Mesendoderm (in vitro differentiated cells): ENCODE results near the gene FYN.

Source experiments
- DNase-seq: peaks from one replicate; pipeline ENCODE4 v3.0.0; 2013
- H2AK5ac ChIP-seq: 2 replicates; pipeline ENCODE4 v1.6.1; 2013; ENCODE audit warnings: low read length, inconsistent platforms
- H2BK120ac ChIP-seq: 2 replicates; pipeline ENCODE4 v1.6.1; 2013; ENCODE audit warnings: low read depth, mild to moderate bottlenecking, low read length, moderate library complexity, mixed read lengths
- H2BK15ac ChIP-seq: replicated peaks from 2 replicates; pipeline ENCODE4 v1.6.1; 2013; ENCODE audit warnings: low read depth, mild to moderate bottlenecking, moderate library complexity
- H2BK5ac ChIP-seq: 2 replicates; pipeline ENCODE4 v1.6.1; 2013; ENCODE audit warnings: low read length, inconsistent platforms
- H3K18ac ChIP-seq: 2 replicates; pipeline ENCODE4 v1.6.1; 2013; ENCODE audit warnings: mild to moderate bottlenecking, low read length, mixed read lengths
- H3K23ac ChIP-seq: one replicate; pipeline ENCODE4 v1.6.1; 2013; ENCODE audit warnings: low read length
- H3K27ac ChIP-seq: 2 replicates; pipeline ENCODE4 v1.5.1; 2013; ENCODE audit warnings: low read depth, mild to moderate bottlenecking, inconsistent platforms, low read length, moderate library complexity
- H3K27me3 ChIP-seq: 2 replicates; pipeline ENCODE4 v1.6.1; 2013; ENCODE audit warnings: low read length, control low read depth, mild to moderate bottlenecking, inconsistent platforms; ENCODE audit not compliant: insufficient read depth, poor library complexity
- H3K36me3 ChIP-seq: 2 replicates; pipeline ENCODE4 v1.6.1; 2013; ENCODE audit warnings: low read length, inconsistent platforms; ENCODE audit not compliant: control insufficient read depth, insufficient read depth
- H3K4ac ChIP-seq: one replicate; pipeline ENCODE4 v1.6.1; 2013; ENCODE audit warnings: low read depth, mild to moderate bottlenecking, low read length, moderate library complexity
- H3K4me1 ChIP-seq: 2 replicates; pipeline ENCODE4 v1.6.1; 2013; ENCODE audit warnings: low read depth, low read length, inconsistent platforms; ENCODE audit not compliant: control insufficient read depth
- H3K4me2 ChIP-seq: 2 replicates; pipeline ENCODE4 v1.6.1; 2013; ENCODE audit warnings: low read length
- H3K4me3 ChIP-seq: 2 replicates; pipeline ENCODE4 v1.5.1; 2013; ENCODE audit warnings: mild to moderate bottlenecking, low read length
- H3K56ac ChIP-seq: one replicate; pipeline ENCODE4 v1.6.1; 2013; ENCODE audit warnings: low read length
- H3K79me1 ChIP-seq: 2 replicates; pipeline ENCODE4 v1.6.1; 2013; ENCODE audit warnings: low read length, inconsistent platforms
- H3K79me2 ChIP-seq: 2 replicates; pipeline ENCODE4 v1.6.1; 2013; ENCODE audit warnings: mild to moderate bottlenecking, low read length; ENCODE audit not compliant: control insufficient read depth, insufficient read depth
- H3K9ac ChIP-seq: 2 replicates; pipeline ENCODE4 v1.6.1; 2013; ENCODE audit warnings: low read length, inconsistent platforms
- H4K5ac ChIP-seq: one replicate; pipeline ENCODE4 v1.6.1; 2013; ENCODE audit warnings: low read length
- H4K8ac ChIP-seq: one replicate; pipeline ENCODE4 v1.6.1; 2013; ENCODE audit warnings: low read depth, mild to moderate bottlenecking, control low read depth, low read length, moderate library complexity
- WGBS: extraction: QIAGEN DNeasy Blood & Tissue Kit; methylation state at CpG from one replicate; pipeline ENCODE4 v1.1.7; 2013; ENCODE audit warnings: low lambda C conversion rate, missing lambda C conversion rate; ENCODE audit not compliant: insufficient coverage; ENCODE audit errors: extremely low coverage; 5-methylcytosine and 5-hydroxymethylcytosine counted together

The FYN gene

DNA sequence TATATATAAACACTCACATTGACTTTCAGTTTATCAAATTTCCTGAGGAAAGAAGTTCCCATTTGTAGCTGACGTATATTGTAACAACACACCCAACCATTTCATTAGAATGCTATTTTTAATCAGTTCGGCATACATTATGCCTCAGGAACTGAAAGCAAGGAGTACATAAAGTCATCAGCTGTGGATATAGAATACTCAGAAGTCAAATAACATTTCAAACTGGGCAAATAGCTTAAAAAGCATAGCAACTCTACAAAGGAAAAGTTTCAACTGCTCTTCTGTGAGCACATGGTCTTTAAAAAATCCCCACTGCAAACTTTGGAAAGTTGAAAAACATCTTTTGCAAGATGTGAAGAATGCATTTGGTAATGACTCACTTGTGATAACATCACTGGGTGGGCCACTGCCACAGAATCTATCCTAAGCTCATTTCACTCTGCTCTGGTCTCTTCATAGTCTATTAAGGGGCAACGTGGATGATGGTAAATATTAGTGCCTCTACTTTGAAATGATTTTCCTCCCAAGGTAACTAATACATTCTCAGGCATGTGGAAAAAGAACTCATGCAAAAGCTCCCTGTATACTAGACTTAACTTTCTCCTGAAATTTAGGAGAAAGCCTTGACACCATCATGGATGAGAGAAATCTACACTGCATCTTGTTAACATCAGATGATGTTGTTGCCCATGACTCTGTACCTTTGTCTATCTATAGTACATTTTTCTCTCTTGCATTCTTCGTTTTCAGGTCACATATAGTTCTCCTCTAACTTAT lies 49.2 kb downstream of the FYN start:
- H3K4me1 ChIP-seq = peaks cover 2% of the 10 kb centered on the region
- no CpG with 5 or more reads among the region's 4 CpGs for WGBS

DNA sequence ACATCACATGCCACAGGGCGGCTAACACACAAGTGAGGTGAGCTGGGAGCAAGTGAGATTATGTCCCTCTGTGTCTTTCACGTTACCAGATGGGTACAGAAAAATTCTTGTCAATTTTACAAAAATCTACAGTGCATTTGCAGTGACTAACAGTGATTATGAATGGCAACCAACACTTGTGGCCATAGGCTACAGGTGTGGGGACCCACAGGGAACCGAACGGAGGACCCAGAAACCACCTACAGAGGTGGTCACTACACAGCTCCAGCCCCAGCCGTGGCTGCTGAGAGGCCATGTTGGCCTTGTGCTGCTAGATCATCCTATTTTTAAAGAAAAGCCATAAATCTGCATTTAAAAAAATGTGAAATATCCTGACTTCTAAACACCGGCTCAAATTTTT lies 50.2 kb downstream of the FYN start:
- no peak overlapping the region for H2BK5ac ChIP-seq
- no peaks in the 10 kb centered on the region for H3K79me2 ChIP-seq
- no peak overlapping the region for H4K5ac ChIP-seq
- H3K4ac ChIP-seq = no peak overlapping the region
- no CpG with 5 or more reads among the region's 6 CpGs for WGBS
- no peak overlapping the region for H2BK15ac ChIP-seq
- H3K9ac ChIP-seq = no peak overlapping the region
- no peaks in the 10 kb centered on the region for H3K27me3 ChIP-seq
- peaks cover 6% of the 10 kb centered on the region for H3K79me1 ChIP-seq
- no peak overlapping the region for H3K4me2 ChIP-seq
- peaks cover 2% of the 10 kb centered on the region for H3K4me1 ChIP-seq
- H3K18ac ChIP-seq = no peak overlapping the region
- no peak overlapping the region for H4K8ac ChIP-seq
- H3K27ac ChIP-seq = no peak overlapping the region
- H3K56ac ChIP-seq = no peak overlapping the region
- no peak overlapping the region for H3K4me3 ChIP-seq
- no peaks in the 10 kb centered on the region for H3K36me3 ChIP-seq
- DNase-seq = no peak
- no peak overlapping the region for H2AK5ac ChIP-seq
- no peak overlapping the region for H2BK120ac ChIP-seq
- H3K23ac ChIP-seq = no peak overlapping the region

More for the DNA sequence above, 49.2 kb downstream of the FYN start:
- H3K79me1 ChIP-seq = peaks cover 6% of the 10 kb centered on the region
- H3K79me2 ChIP-seq = no peaks in the 10 kb centered on the region
- no peak overlapping the region for H3K27ac ChIP-seq
- H3K23ac ChIP-seq = no peak overlapping the region
- H2BK15ac ChIP-seq = no peak overlapping the region
- H3K4me3 ChIP-seq = no peak overlapping the region
- H3K27me3 ChIP-seq = no peaks in the 10 kb centered on the region
- no peak overlapping the region for H2BK5ac ChIP-seq
- no peak overlapping the region for H2AK5ac ChIP-seq
- H3K18ac ChIP-seq = no peak overlapping the region
- H3K4me2 ChIP-seq = no peak overlapping the region
- H4K8ac ChIP-seq = no peak overlapping the region
- no peaks in the 10 kb centered on the region for H3K36me3 ChIP-seq
- no peak overlapping the region for H4K5ac ChIP-seq
- H3K4ac ChIP-seq = no peak overlapping the region
- H3K56ac ChIP-seq = no peak overlapping the region
- DNase-seq = peak; percentile 49
- H3K9ac ChIP-seq = no peak overlapping the region
- H2BK120ac ChIP-seq = no peak overlapping the region

DNA sequence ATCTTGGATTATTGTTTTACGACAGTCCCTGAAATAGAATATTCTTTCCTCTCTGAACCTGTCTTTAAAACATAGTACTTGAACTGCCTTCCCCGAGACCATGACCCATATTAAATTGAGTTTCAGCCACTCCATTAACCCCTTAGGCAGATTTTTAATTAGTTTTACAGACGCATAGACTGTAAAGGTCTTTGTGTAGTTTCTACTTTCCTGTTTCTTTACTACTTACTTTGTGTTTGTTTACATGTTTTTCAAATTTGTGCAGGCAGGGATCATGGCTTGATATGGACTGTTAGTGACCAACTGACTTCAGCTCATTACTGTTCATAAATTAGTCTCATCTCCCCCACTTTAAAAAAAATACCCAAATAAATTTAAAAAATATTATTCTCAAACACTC lies 53.8 kb downstream of the FYN start:
- no peaks in the 10 kb centered on the region for H3K79me2 ChIP-seq
- H4K8ac ChIP-seq = no peak overlapping the region
- no peak overlapping the region for H3K4me2 ChIP-seq
- H3K36me3 ChIP-seq = no peaks in the 10 kb centered on the region
- no peak overlapping the region for H2BK120ac ChIP-seq
- no peak overlapping the region for H3K27ac ChIP-seq
- DNase-seq = no peak
- no peaks in the 10 kb centered on the region for H3K27me3 ChIP-seq
- no peak overlapping the region for H2BK5ac ChIP-seq
- H3K4me3 ChIP-seq = no peak overlapping the region
- no peak overlapping the region for H3K9ac ChIP-seq
- no peak overlapping the region for H3K18ac ChIP-seq
- H3K79me1 ChIP-seq = peaks cover 2% of the 10 kb centered on the region
- H4K5ac ChIP-seq = no peak overlapping the region
- no peak overlapping the region for H3K56ac ChIP-seq
- 100% methylated on average over 1 of the region's 3 CpGs for whole genome bisulfite sequencing
- H3K4ac ChIP-seq = no peak overlapping the region
- H3K23ac ChIP-seq = no peak overlapping the region
- H3K4me1 ChIP-seq = peaks cover 2% of the 10 kb centered on the region
- no peak overlapping the region for H2BK15ac ChIP-seq
- no peak overlapping the region for H2AK5ac ChIP-seq

DNA sequence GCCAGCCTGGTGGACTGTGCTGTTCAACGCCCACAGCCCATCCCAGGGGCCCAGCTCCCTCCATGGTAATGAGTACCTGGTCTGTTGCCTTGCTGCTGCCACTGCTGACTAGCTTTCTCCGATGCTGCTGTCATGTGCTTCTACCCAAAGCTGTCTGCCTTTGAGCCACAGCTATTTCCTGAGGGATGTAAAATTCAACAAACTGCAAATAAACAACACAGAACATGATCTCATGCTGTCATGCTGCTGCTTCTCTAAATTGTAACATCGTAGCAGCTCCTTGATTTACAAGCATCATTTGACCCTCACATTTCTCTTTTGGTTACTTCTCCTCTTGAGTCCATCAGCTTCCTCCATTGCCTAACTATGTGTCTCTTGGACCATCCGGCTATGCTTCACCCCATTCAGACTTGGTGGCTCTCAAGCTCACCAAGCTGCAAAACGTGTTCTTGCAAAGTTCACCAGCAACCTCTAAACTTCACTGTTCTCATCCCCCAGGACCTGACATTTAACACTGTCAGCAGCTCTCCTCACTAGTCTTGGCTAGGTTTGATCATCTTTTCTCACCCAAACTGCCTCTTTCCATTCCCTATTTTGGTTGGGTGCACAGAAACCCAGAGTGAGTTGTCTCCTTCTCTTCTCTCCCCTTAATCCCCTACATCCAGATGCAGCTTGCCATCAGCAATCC lies 54.6 kb downstream of the FYN start:
- no peak overlapping the region for H2AK5ac ChIP-seq
- H3K9ac ChIP-seq = no peak overlapping the region
- no peaks in the 10 kb centered on the region for H3K36me3 ChIP-seq
- no CpG with 5 or more reads among the region's 5 CpGs for WGBS
- H4K5ac ChIP-seq = no peak overlapping the region
- no peak overlapping the region for H4K8ac ChIP-seq
- H3K23ac ChIP-seq = no peak overlapping the region
- no peak overlapping the region for H3K27ac ChIP-seq
- no peak overlapping the region for H3K4me2 ChIP-seq
- H3K4me3 ChIP-seq = no peak overlapping the region
- DNase-seq = no peak
- no peaks in the 10 kb centered on the region for H3K79me2 ChIP-seq
- no peak overlapping the region for H3K56ac ChIP-seq
- H3K4me1 ChIP-seq = no peaks in the 10 kb centered on the region
- no peaks in the 10 kb centered on the region for H3K27me3 ChIP-seq
- no peak overlapping the region for H3K4ac ChIP-seq
- no peak overlapping the region for H2BK120ac ChIP-seq
- H2BK5ac ChIP-seq = no peak overlapping the region
- no peak overlapping the region for H2BK15ac ChIP-seq
- H3K18ac ChIP-seq = no peak overlapping the region
- H3K79me1 ChIP-seq = peaks cover 2% of the 10 kb centered on the region

DNA sequence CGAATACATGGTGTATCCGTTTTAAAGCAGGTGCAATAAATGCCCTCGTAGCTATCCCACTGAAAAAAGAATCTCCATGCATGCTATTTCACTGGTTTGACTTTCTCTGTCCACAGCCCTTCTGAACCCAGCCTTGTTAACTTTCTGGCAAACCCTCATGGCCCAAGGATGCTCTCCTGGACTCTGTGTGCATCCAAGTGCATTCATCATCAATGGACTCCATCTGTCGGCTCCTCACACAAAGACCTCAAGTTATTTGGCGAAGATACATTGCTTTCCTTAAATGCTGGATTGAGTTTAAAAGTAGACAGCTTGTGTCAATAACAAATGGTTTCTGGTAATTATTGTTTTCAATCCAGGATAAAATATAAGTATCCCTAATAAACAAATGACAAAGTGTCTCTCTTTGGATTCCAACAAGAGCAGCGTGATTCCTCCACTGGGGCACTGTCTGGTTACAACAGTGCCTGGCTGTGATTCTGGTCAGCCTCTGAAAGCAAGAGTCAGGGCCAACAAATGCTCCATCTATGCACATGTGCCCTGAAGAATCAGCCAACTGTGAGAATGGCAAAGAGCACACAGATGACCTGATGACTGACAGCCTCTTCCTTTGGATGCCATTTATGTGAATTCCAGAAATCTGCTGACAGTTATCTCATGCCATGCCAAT lies 55.7 kb downstream of the FYN start:
- H3K9ac ChIP-seq = no peak overlapping the region
- H2AK5ac ChIP-seq = no peak overlapping the region
- no peak overlapping the region for H3K56ac ChIP-seq
- H3K4me1 ChIP-seq = no peaks in the 10 kb centered on the region
- DNase-seq = no peak
- H3K4me3 ChIP-seq = no peak overlapping the region
- H3K23ac ChIP-seq = no peak overlapping the region
- no peaks in the 10 kb centered on the region for H3K27me3 ChIP-seq
- WGBS = no CpG with 5 or more reads among the region's 6 CpGs
- H3K27ac ChIP-seq = no peak overlapping the region
- H3K79me2 ChIP-seq = no peaks in the 10 kb centered on the region
- H3K18ac ChIP-seq = no peak overlapping the region
- no peak overlapping the region for H2BK5ac ChIP-seq
- no peaks in the 10 kb centered on the region for H3K36me3 ChIP-seq
- H2BK15ac ChIP-seq = no peak overlapping the region
- H4K5ac ChIP-seq = no peak overlapping the region
- H3K4me2 ChIP-seq = no peak overlapping the region
- H3K4ac ChIP-seq = no peak overlapping the region
- no peak overlapping the region for H2BK120ac ChIP-seq
- no peak overlapping the region for H4K8ac ChIP-seq
- H3K79me1 ChIP-seq = peaks cover under 1% of the 10 kb centered on the region
